DND-41 (cell line): Measurements from ENCODE around the gene ACACA.

Experiments
- CTCF ChIP-seq: IDR thresholded peaks from 2 replicates; pipeline ENCODE4 v1.5.1; 2012; ENCODE audit warnings: borderline replicate concordance, low read length, moderate library complexity, mild to moderate bottlenecking; ENCODE audit not compliant: poor library complexity, severe bottlenecking; ENCODE audit errors: extremely low read depth
- EZH2 ChIP-seq: IDR thresholded peaks from 3 replicates; pipeline ENCODE4 v1.6.1; 2012; ENCODE audit warnings: borderline replicate concordance, low read depth, mild to moderate bottlenecking, moderate library complexity, low read length, inconsistent platforms; ENCODE audit not compliant: severe bottlenecking

GRCh38 chr17:37338847-37339246 is 67.8 kb downstream of the ACACA start:
- TF ChIP-seq CTCF: no peak
- no peak for TF ChIP-seq EZH2
